Osteocyte (in vitro differentiated cells): Measurements from ENCODE around the gene DDX56. TPM values are rescaled to one million over a fixed set of nuclear protein-coding genes. Genes with fewer than 3 reads are reported as not detected.
A peak's percentile ranks its signal among the peaks of the same experiment; 100 is the strongest.

Experiments used
- DNase-seq: peaks from one replicate; pipeline ENCODE4 v3.0.0; 2021; ENCODE audit warnings: mixed read lengths; ENCODE audit not compliant: unreplicated experiment; ENCODE audit errors: extremely low spot score
- H3K27ac Mint-ChIP-seq: one replicate; pipeline ENCODE4 v1.8.0; 2021; ENCODE audit warnings: mild to moderate bottlenecking, mixed read lengths; ENCODE audit not compliant: unreplicated experiment
- H3K27me3 Mint-ChIP-seq: one replicate; pipeline ENCODE4 v1.8.0; 2021; ENCODE audit warnings: mixed read lengths; ENCODE audit not compliant: unreplicated experiment
- H3K36me3 Mint-ChIP-seq: one replicate; pipeline ENCODE4 v1.8.0; 2021; ENCODE audit warnings: mixed read lengths; ENCODE audit not compliant: unreplicated experiment
- H3K4me1 Mint-ChIP-seq: one replicate; pipeline ENCODE4 v1.8.0; 2021; ENCODE audit warnings: mixed read lengths; ENCODE audit not compliant: unreplicated experiment
- H3K4me3 Mint-ChIP-seq: one replicate; pipeline ENCODE4 v1.8.0; 2021; ENCODE audit warnings: mild to moderate bottlenecking, moderate library complexity, mixed read lengths; ENCODE audit not compliant: unreplicated experiment
- H3K9me3 Mint-ChIP-seq: one replicate; pipeline ENCODE4 v1.8.0; 2021; ENCODE audit warnings: mixed read lengths; ENCODE audit not compliant: unreplicated experiment
- CTCF ChIP-seq: fragments of 200-600 bp; sonication (generic); IDR thresholded peaks from 2 replicates; pipeline ENCODE4 v1.5.0; 2021; ENCODE audit warnings: antibody characterized with exemption, mild to moderate bottlenecking, moderate library complexity
- total RNA-seq: library from RNA; stranded (reverse); gene quantifications from 2 replicates; pipeline ENCODE4 v1.2.1, GENCODE V29; 2021

The DDX56 gene
- total RNA-seq, 1 donor from 2014 or later = 67.0 TPM

GRCh38 chr7:44615149-44615611, 41.5 kb upstream of the DDX56 start:
- H3K36me3 Mint-ChIP-seq = peaks cover 5% of the 10 kb centered on the region
- no peaks in the 10 kb centered on the region for H3K9me3 Mint-ChIP-seq
- no peak for TF ChIP-seq CTCF
- no peak overlapping the region for H3K4me3 Mint-ChIP-seq
- H3K4me1 Mint-ChIP-seq = peaks cover 33% of the 10 kb centered on the region
- no peak for DNase-seq
- no peaks in the 10 kb centered on the region for H3K27me3 Mint-ChIP-seq
- no peak overlapping the region for H3K27ac Mint-ChIP-seq

- H3K36me3 Mint-ChIP-seq = peaks cover 5% of the 10 kb centered on the region
Observed at GRCh38 chr7:44609829-44610228, 36.1 kb upstream of the DDX56 start.

GRCh38 chr7:44608916-44609648, 35.4 kb upstream of the DDX56 start:
- Mint-ChIP-seq H3K27ac (peak overlapping the region; percentile 76), H3K4me3 (no peak overlapping the region), H3K4me1 (peaks cover 45% of the 10 kb centered on the region), H3K9me3 (no peaks in the 10 kb centered on the region), H3K36me3 (peaks cover under 1% of the 10 kb centered on the region), H3K27me3 (no peaks in the 10 kb centered on the region)
- no peak for DNase-seq
- TF ChIP-seq CTCF = no peak

More at GRCh38 chr7:44609829-44610228, 36.1 kb upstream of the DDX56 start:
- Mint-ChIP-seq H3K4me3 (no peak overlapping the region), H3K27ac (no peak overlapping the region), H3K27me3 (no peaks in the 10 kb centered on the region), H3K4me1 (peaks cover 51% of the 10 kb centered on the region), H3K9me3 (no peaks in the 10 kb centered on the region)
- TF ChIP-seq CTCF = no peak
- DNase-seq = no peak

- no peaks in the 10 kb centered on the region for H3K36me3 Mint-ChIP-seq
- H3K4me1 Mint-ChIP-seq = peaks cover 44% of the 10 kb centered on the region
- peaks cover 7% of the 10 kb centered on the region for H3K27me3 Mint-ChIP-seq
- H3K9me3 Mint-ChIP-seq = no peaks in the 10 kb centered on the region
- H3K27ac Mint-ChIP-seq = peak overlapping the region; percentile 92
- TF ChIP-seq CTCF = no peak
- H3K4me3 Mint-ChIP-seq = peak overlapping the region; percentile 96
- no peak for DNase-seq
Observed at GRCh38 chr7:44607141-44608068, 33.7 kb upstream of the DDX56 start.
